GM18502 (cell line): ENCODE measurements around the gene ACCS.

Experiments used
- ATAC-seq: cut with Tn5 transposase; IDR thresholded peaks from one replicate; pipeline ENCODE4 v1.9.1; 2021; ENCODE audit warnings: mild to moderate bottlenecking; ENCODE audit not compliant: unreplicated experiment, poor library complexity

ACCS gene

GRCh38 chr11:44083906-44084305, 17.8 kb downstream of the ACCS start:
- ATAC-seq, result no peak

- no peak for ATAC-seq
These were observed 19.3 kb downstream of the ACCS start for GRCh38 chr11:44085330-44085729.

GRCh38 chr11:44088377-44088776, 22.3 kb downstream of the ACCS start:
- ATAC-seq, result no peak

GRCh38 chr11:44088871-44089270, 22.8 kb downstream of the ACCS start:
- no peak for ATAC-seq

- ATAC-seq, result no peak
These were observed 24.5 kb downstream of the ACCS start for GRCh38 chr11:44090539-44090938.

GRCh38 chr11:44094260-44094868, 28.3 kb downstream of the ACCS start:
- no peak for ATAC-seq

GRCh38 chr11:44095506-44096359, 29.7 kb downstream of the ACCS start, which contains the start of gene EXT2:
TSS of gene EXT2 (plus strand) at chr11:44095678. CDS start at chr11:44107713, 12,035 bp downstream.
- peak; percentile 93 for ATAC-seq

GRCh38 chr11:44096360-44097185, 30.5 kb downstream of the ACCS start:
- no peak for ATAC-seq

- ATAC-seq, result no peak
These were observed 31.8 kb downstream of the ACCS start for GRCh38 chr11:44097821-44098220.

- ATAC-seq, result no peak
These were observed 35.0 kb downstream of the ACCS start for GRCh38 chr11:44101098-44101497.

- no peak for ATAC-seq
These were observed 38.6 kb downstream of the ACCS start for GRCh38 chr11:44104481-44105294.

- ATAC-seq, result no peak
These were observed 42.2 kb downstream of the ACCS start for GRCh38 chr11:44108260-44108659.

GRCh38 chr11:44110231-44110679, 44.2 kb downstream of the ACCS start:
- ATAC-seq, result peak; percentile 97

GRCh38 chr11:44112091-44112821, 46.2 kb downstream of the ACCS start:
- no peak for ATAC-seq

- no peak for ATAC-seq
These were observed 46.9 kb downstream of the ACCS start for GRCh38 chr11:44113018-44113417.

GRCh38 chr11:44113572-44113971, 47.5 kb downstream of the ACCS start:
- ATAC-seq, result no peak

GRCh38 chr11:44116234-44116830, 50.3 kb downstream of the ACCS start:
- no peak for ATAC-seq

- no peak for ATAC-seq
These were observed 54.1 kb downstream of the ACCS start for GRCh38 chr11:44120169-44120568.

GRCh38 chr11:44125598-44125997, 59.5 kb downstream of the ACCS start:
- ATAC-seq, result no peak
